Fibroblast of lung (primary cell): Measurements from ENCODE around the gene ITPKC. TPM values are rescaled to one million over a fixed set of nuclear protein-coding genes. Genes with fewer than 3 reads are reported as not detected.
A peak's percentile ranks its signal among the peaks of the same experiment; 100 is the strongest.

Experiments
- DNase-seq, 2 donors: peaks; one replicate each; pipeline versions ENCODE4 v3.0.0 to v3.0.0-alpha.2; 2010; ENCODE audit warnings: low read depth in 2 of 2
- H2AFZ ChIP-seq: 2 replicates; pipeline ENCODE4 v1.5.1; 2012; ENCODE audit warnings: low read length, control low read depth, inconsistent platforms
- H3K27ac ChIP-seq: 2 replicates; pipeline ENCODE4 v1.5.1; 2011; ENCODE audit warnings: low read length, control low read depth; ENCODE audit not compliant: insufficient read depth
- H3K27me3 ChIP-seq: 2 replicates; pipeline ENCODE4 v1.5.1; 2011; ENCODE audit warnings: mild to moderate bottlenecking, low read length; ENCODE audit not compliant: control insufficient read depth, insufficient read depth
- H3K36me3 ChIP-seq: 2 replicates; pipeline ENCODE4 v1.5.1; 2011; ENCODE audit warnings: low read length; ENCODE audit not compliant: control insufficient read depth, insufficient read depth
- H3K4me1 ChIP-seq: 2 replicates; pipeline ENCODE4 v1.5.1; 2011; ENCODE audit warnings: low read length; ENCODE audit not compliant: control insufficient read depth, insufficient read depth; ENCODE audit errors: extremely low read depth
- H3K4me2 ChIP-seq: 2 replicates; pipeline ENCODE4 v1.5.1; 2011; ENCODE audit warnings: low read length, control low read depth; ENCODE audit not compliant: insufficient read depth; ENCODE audit errors: extremely low read depth
- H3K4me3 ChIP-seq, 4 experiments: fragments of 200-600 bp in 1 of 4; sonication (generic) in 1 of 4; replicated peaks in 1 of 4; 2 replicates each; pipeline ENCODE4 v1.5.1; 2011 to 2016; ENCODE audit warnings: low read length in 4 of 4, low read depth in 3 of 4, mild to moderate bottlenecking in 3 of 4, control low read depth in 2 of 4, inconsistent platforms in 1 of 4, mixed read lengths in 1 of 4; ENCODE audit not compliant: insufficient read depth in 1 of 4; ENCODE audit errors: control extremely low read depth in 1 of 4
- H3K79me2 ChIP-seq: 2 replicates; pipeline ENCODE4 v1.5.1; 2012; ENCODE audit warnings: mild to moderate bottlenecking, low read length, inconsistent platforms; ENCODE audit not compliant: control insufficient read depth, insufficient read depth
- H3K9ac ChIP-seq: 2 replicates; pipeline ENCODE4 v1.5.1; 2011; ENCODE audit warnings: mild to moderate bottlenecking, low read length, control low read depth; ENCODE audit not compliant: insufficient read depth
- H3K9me3 ChIP-seq: 2 replicates; pipeline ENCODE4 v1.5.1; 2012; ENCODE audit warnings: low read depth, low read length; ENCODE audit not compliant: control insufficient read depth, insufficient read depth
- H4K20me1 ChIP-seq: 2 replicates; pipeline ENCODE4 v1.5.1; 2011; ENCODE audit warnings: low read length; ENCODE audit not compliant: control insufficient read depth, insufficient read depth; ENCODE audit errors: extremely low read depth
- CTCF ChIP-seq, 2 donors: IDR thresholded peaks in 1 of 2; conservative IDR thresholded peaks in 1 of 2; 1 replicate in 1 of 2; 2 replicates in 1 of 2; pipeline ENCODE4 v1.5.1; 2011 to 2012; ENCODE audit warnings: low read length in 2 of 2, control low read depth in 1 of 2, inconsistent platforms in 1 of 2, low read depth in 1 of 2, mild to moderate bottlenecking in 1 of 2
- EZH2 ChIP-seq: IDR thresholded peaks from 2 replicates; pipeline ENCODE4 v1.5.1; 2012; ENCODE audit warnings: low read length, control low read depth, mild to moderate bottlenecking; ENCODE audit errors: missing control alignments
- polyA plus RNA-seq, 2 donors: library from polyadenylated mRNA; depleted of rRNA in 1 of 2; stranded (reverse) in 1 of 2; unstranded in 1 of 2; fragments of >200 nt; gene quantifications; 2 replicates each; pipeline ENCODE4 v1.2.1, GENCODE V29; 2011 to 2012; ENCODE audit warnings: missing spikeins in 1 of 2
- total RNA-seq: library from RNA; depleted of rRNA; stranded (reverse); fragments of >200 nt; gene quantifications from 2 replicates; pipeline ENCODE4 v1.2.1, GENCODE V29; 2014

ITPKC gene
- total and polyA plus RNA-seq, 2 donors (not counting 1 experiment from before 2014, with no cell fraction given) = 6.5 to 23.1 TPM

GRCh38 chr19:40702337-40703012, 14.4 kb upstream of the ITPKC start:
- TF ChIP-seq EZH2 (no peak), CTCF (conservative IDR thresholded peaks at IDR 0.05 in 1 of 2, IDR thresholded peaks at IDR 0.05 in 1 of 2; ENCODE audit: low read depth in 1 of 2, low read length in 2 of 2) (peak; percentile 9 to 56)
- no peak overlapping the region for H3K27ac ChIP-seq
- no peaks in the 10 kb centered on the region for H3K79me2 ChIP-seq
- peak; percentile 26 to 30 for DNase-seq
- no peaks in the 10 kb centered on the region for H3K27me3 ChIP-seq
- no peak overlapping the region for H3K4me2 ChIP-seq
- no peak overlapping the region for H3K9ac ChIP-seq
- no peaks in the 10 kb centered on the region for H4K20me1 ChIP-seq
- no peak overlapping the region for H3K4me3 ChIP-seq
- H2AFZ ChIP-seq = no peak overlapping the region
- peaks cover 18% of the 10 kb centered on the region for H3K36me3 ChIP-seq
- no peaks in the 10 kb centered on the region for H3K9me3 ChIP-seq
- no peaks in the 10 kb centered on the region for H3K4me1 ChIP-seq

GRCh38 chr19:40703029-40703755, 13.7 kb upstream of the ITPKC start:
- no peak for TF ChIP-seq CTCF (conservative IDR thresholded peaks at IDR 0.05 in 1 of 2, IDR thresholded peaks at IDR 0.05 in 1 of 2; ENCODE audit: low read depth in 1 of 2, low read length in 2 of 2)
- no peak for TF ChIP-seq EZH2
- H3K36me3 ChIP-seq = peaks cover 18% of the 10 kb centered on the region
- DNase-seq = no peak

GRCh38 chr19:40704491-40705361, 12.2 kb upstream of the ITPKC start:
- no peak for DNase-seq
- H3K4me1 ChIP-seq = no peaks in the 10 kb centered on the region
- peaks cover 19% of the 10 kb centered on the region for H3K36me3 ChIP-seq
- no peak overlapping the region for H2AFZ ChIP-seq
- no peak overlapping the region for H3K4me3 ChIP-seq
- no peaks in the 10 kb centered on the region for H3K79me2 ChIP-seq
- H3K4me2 ChIP-seq = no peak overlapping the region
- H3K9ac ChIP-seq = no peak overlapping the region
- TF ChIP-seq CTCF (conservative IDR thresholded peaks at IDR 0.05 in 1 of 2, IDR thresholded peaks at IDR 0.05 in 1 of 2; ENCODE audit: low read depth in 1 of 2, low read length in 2 of 2) (no peak), EZH2 (no peak)
- H3K27me3 ChIP-seq = no peaks in the 10 kb centered on the region
- H3K9me3 ChIP-seq = no peaks in the 10 kb centered on the region
- no peak overlapping the region for H3K27ac ChIP-seq
- no peaks in the 10 kb centered on the region for H4K20me1 ChIP-seq

More at GRCh38 chr19:40703029-40703755, 13.7 kb upstream of the ITPKC start:
- no peaks in the 10 kb centered on the region for H3K4me1 ChIP-seq
- H3K4me3 ChIP-seq = no peak overlapping the region
- H3K9me3 ChIP-seq = no peaks in the 10 kb centered on the region
- H3K9ac ChIP-seq = no peak overlapping the region
- no peak overlapping the region for H3K4me2 ChIP-seq
- no peaks in the 10 kb centered on the region for H3K27me3 ChIP-seq
- H4K20me1 ChIP-seq = no peaks in the 10 kb centered on the region
- no peak overlapping the region for H2AFZ ChIP-seq
- no peak overlapping the region for H3K27ac ChIP-seq
- no peaks in the 10 kb centered on the region for H3K79me2 ChIP-seq
